ENCODE measurements around the gene PRSS1.
A peak's percentile ranks its signal among the peaks of the same experiment; 100 is the strongest.

The PRSS1 gene

DNA sequence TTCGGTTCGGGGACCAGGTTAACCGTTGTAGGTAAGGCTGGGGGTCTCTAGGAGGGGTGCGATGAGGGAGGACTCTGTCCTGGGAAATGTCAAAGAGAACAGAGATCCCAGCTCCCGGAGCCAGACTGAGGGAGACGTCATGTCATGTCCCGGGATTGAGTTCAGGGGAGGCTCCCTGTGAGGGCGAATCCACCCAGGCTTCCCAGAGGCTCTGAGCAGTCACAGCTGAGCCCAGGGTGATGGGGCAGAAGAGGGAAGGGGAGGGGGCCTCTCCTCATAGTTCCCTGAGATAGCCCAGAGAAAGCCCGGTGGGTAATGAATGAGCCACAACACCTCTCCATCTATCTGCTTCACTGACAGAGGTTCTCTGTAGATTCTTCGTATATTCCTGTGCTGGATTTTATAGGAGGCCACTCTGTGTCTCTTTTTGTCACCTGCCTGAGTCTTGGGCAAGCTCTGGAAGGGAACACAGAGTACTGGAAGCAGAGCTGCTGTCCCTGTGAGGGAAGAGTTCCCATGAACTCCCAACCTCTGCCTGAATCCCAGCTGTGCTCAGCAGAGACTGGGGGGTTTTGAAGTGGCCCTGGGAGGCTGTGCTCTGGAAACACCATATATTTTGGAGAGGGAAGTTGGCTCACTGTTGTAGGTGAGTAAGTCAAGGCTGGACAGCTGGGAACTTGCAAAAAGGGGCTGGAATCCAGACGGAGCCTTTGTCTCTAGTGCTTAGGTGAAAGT lies 37.9 kb downstream of the PRSS1 start:
- no peak overlapping the region for H4K91ac ChIP-seq (ENCODE audit: low read depth, low read length, poor library complexity)
- no peak overlapping the region for H3K27ac ChIP-seq (replicated peaks; ENCODE audit: low read length)
- no peak overlapping the region for H2BK120ac ChIP-seq (ENCODE audit: low read depth, low read length)
- H3K4me1 ChIP-seq (ENCODE audit: control insufficient read depth in 2 of 2, insufficient read depth in 1 of 2, low read depth in 1 of 2, low read length in 2 of 2) = peaks cover 0 to 1% of the 10 kb centered on the region in 2 donors
- no peak overlapping the region for H3K9ac ChIP-seq (ENCODE audit: low read depth, low read length, poor library complexity)
- no CpG with 5 or more reads among the region's 11 CpGs for WGBS, 2 donors (ENCODE audit: extremely low coverage in 2 of 2, insufficient read length in 2 of 2, insufficient replicate concordance in 1 of 2)
- no peaks in the 10 kb centered on the region for H3K27me3 ChIP-seq (ENCODE audit: control insufficient read depth in 3 of 3, insufficient read depth in 3 of 3, low read depth in 1 of 3, low read length in 3 of 3)
- no peak overlapping the region for H3K4ac ChIP-seq (ENCODE audit: low read length)
- H3K18ac ChIP-seq (ENCODE audit: low read length) = no peak overlapping the region
- H3K23ac ChIP-seq (ENCODE audit: low read depth, low read length, poor library complexity) = no peak overlapping the region
- H3K14ac ChIP-seq (ENCODE audit: low read length) = no peak overlapping the region
- no peak overlapping the region for H4K8ac ChIP-seq (ENCODE audit: low read depth, low read length)
- no peak overlapping the region for H3K4me2 ChIP-seq (ENCODE audit: insufficient read depth, low read length, poor library complexity, severe bottlenecking)
- H3K79me1 ChIP-seq (ENCODE audit: low read depth, low read length) = no peaks in the 10 kb centered on the region
- no peak overlapping the region for H2BK12ac ChIP-seq (ENCODE audit: low read length)
- peaks cover 0 to 1% of the 10 kb centered on the region in 2 donors for H3K9me3 ChIP-seq (replicated peaks in 1 of 2; ENCODE audit: control insufficient read depth in 2 of 2, insufficient read depth in 1 of 2, low read depth in 1 of 2, low read length in 2 of 2)
- H2AFZ ChIP-seq (ENCODE audit: low read length) = no peak overlapping the region
- H3K36me3 ChIP-seq (replicated peaks in 1 of 2; ENCODE audit: control insufficient read depth in 2 of 2, insufficient read depth in 2 of 2, low read length in 2 of 2) = no peaks in the 10 kb centered on the region
- no peak overlapping the region for H3K4me3 ChIP-seq (ENCODE audit: low read length in 2 of 2)
- no peak overlapping the region for H2AK5ac ChIP-seq (ENCODE audit: low read depth, low read length)
- DNase-seq (ENCODE audit: low spot score) = no peak
- no peak overlapping the region for H2BK15ac ChIP-seq (ENCODE audit: low read length)
- H2BK5ac ChIP-seq (ENCODE audit: low read length) = peak overlapping the region; percentile 39

DNA sequence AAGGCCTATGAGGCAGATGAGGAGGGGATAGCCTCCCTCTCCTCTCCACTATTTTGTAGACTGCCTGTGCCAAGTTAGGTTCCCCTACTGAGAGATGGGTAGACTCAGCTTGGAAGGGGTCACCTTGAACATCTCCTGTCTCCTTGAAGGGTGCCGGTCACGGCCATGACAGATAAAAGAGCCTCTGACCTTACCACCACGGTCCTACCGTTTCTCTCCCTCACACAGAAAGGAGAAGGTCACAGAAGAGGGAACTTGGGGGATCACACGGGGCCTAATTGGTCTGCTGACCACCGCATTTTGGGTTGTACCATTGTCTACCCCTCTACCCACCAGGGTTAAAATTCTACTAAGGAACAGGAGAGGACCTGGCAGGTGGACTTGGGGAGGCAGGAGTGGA lies 38.5 kb downstream of the PRSS1 start:
- Histone ChIP-seq H3K9me3 (replicated peaks in 1 of 2; ENCODE audit: control insufficient read depth in 2 of 2, insufficient read depth in 1 of 2, low read depth in 1 of 2, low read length in 2 of 2) (peaks cover 0 to 3% of the 10 kb centered on the region in 2 donors), H3K79me1 (ENCODE audit: low read depth, low read length) (no peaks in the 10 kb centered on the region), H2BK120ac (ENCODE audit: low read depth, low read length) (no peak overlapping the region), H3K23ac (ENCODE audit: low read depth, low read length, poor library complexity) (no peak overlapping the region), H3K36me3 (replicated peaks in 1 of 2; ENCODE audit: control insufficient read depth in 2 of 2, insufficient read depth in 2 of 2, low read length in 2 of 2) (no peaks in the 10 kb centered on the region), H3K27me3 (ENCODE audit: control insufficient read depth in 3 of 3, insufficient read depth in 3 of 3, low read depth in 1 of 3, low read length in 3 of 3) (no peaks in the 10 kb centered on the region), H3K27ac (replicated peaks; ENCODE audit: low read length) (no peak overlapping the region), H3K4me1 (ENCODE audit: control insufficient read depth in 2 of 2, insufficient read depth in 1 of 2, low read depth in 1 of 2, low read length in 2 of 2) (peaks cover 0 to 1% of the 10 kb centered on the region in 2 donors), H2BK15ac (ENCODE audit: low read length) (no peak overlapping the region), H3K4me2 (ENCODE audit: insufficient read depth, low read length, poor library complexity, severe bottlenecking) (no peak overlapping the region), H3K18ac (ENCODE audit: low read length) (no peak overlapping the region), H2AFZ (ENCODE audit: low read length) (no peak overlapping the region), H4K91ac (ENCODE audit: low read depth, low read length, poor library complexity) (no peak overlapping the region), H3K14ac (ENCODE audit: low read length) (no peak overlapping the region), H4K8ac (ENCODE audit: low read depth, low read length) (no peak overlapping the region), H3K4me3 (ENCODE audit: low read length in 2 of 2) (no peak overlapping the region), H2BK5ac (ENCODE audit: low read length) (peak overlapping the region; percentile 39), H3K9ac (ENCODE audit: low read depth, low read length, poor library complexity) (no peak overlapping the region), H2BK12ac (ENCODE audit: low read length) (no peak overlapping the region), H3K4ac (ENCODE audit: low read length) (no peak overlapping the region), H2AK5ac (ENCODE audit: low read depth, low read length) (no peak overlapping the region)
- no peak for DNase-seq (ENCODE audit: low spot score)
- WGBS, 2 donors (ENCODE audit: extremely low coverage in 2 of 2, insufficient read length in 2 of 2, insufficient replicate concordance in 1 of 2) = no CpG with 5 or more reads among the region's 6 CpGs

DNA sequence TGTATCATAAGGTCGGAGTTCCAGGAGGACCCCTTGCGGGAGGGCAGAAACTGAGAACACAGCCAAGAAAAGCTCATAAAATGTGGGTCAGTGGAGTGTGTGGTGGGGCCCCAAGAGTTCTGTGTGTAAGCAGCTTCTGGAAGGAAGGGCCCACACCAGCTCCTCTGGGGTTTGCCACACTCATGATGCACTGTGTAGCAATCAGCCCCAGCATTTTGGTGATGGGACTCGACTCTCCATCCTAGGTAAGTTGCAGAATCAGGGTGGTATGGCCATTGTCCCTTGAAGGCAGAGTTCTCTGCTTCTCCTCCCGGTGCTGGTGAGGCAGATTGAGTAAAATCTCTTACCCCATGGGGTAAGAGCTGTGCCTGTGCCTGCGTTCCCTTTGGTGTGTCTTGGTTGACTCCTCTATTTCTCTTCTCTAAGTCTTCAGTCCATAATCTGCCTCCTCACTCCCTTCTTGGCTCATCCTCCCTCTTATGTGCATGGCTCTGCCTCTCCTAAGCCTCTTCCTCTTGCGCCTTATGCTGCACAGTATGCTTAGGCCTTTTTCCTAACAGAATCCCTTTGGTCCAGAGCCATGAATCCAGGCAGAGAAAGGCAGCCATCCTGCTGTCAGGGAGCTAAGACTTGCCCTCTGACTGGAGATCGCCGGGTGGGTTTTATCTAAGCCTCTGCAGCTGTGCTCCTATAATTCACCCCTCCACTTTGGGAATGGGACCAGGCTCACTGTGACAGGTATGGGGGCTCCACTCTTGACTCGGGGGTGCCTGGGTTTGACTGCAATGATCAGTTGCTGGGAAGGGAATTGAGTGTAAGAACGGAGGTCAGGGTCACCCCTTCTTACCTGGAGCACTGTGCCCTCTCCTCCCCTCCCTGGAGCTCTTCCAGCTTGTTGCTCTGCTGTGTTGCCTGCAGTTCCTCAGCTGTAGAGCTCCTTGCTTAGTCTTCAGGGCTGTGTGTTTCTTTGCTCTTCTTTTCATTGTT lies 39.3 kb downstream of the PRSS1 start:
- H3K4ac ChIP-seq (ENCODE audit: low read length) = no peak overlapping the region
- peaks cover 0 to 3% of the 10 kb centered on the region in 2 donors for H3K9me3 ChIP-seq (replicated peaks in 1 of 2; ENCODE audit: control insufficient read depth in 2 of 2, insufficient read depth in 1 of 2, low read depth in 1 of 2, low read length in 2 of 2)
- H3K23ac ChIP-seq (ENCODE audit: low read depth, low read length, poor library complexity) = no peak overlapping the region
- no peak overlapping the region for H3K4me3 ChIP-seq (ENCODE audit: low read length in 2 of 2)
- H3K4me2 ChIP-seq (ENCODE audit: insufficient read depth, low read length, poor library complexity, severe bottlenecking) = no peak overlapping the region
- H3K14ac ChIP-seq (ENCODE audit: low read length) = no peak overlapping the region
- H3K27me3 ChIP-seq (ENCODE audit: control insufficient read depth in 3 of 3, insufficient read depth in 3 of 3, low read depth in 1 of 3, low read length in 3 of 3) = peaks cover 0 to 3% (median 0%) of the 10 kb centered on the region in 3 experiments
- no peak overlapping the region for H2AFZ ChIP-seq (ENCODE audit: low read length)
- H2BK15ac ChIP-seq (ENCODE audit: low read length) = no peak overlapping the region
- H4K91ac ChIP-seq (ENCODE audit: low read depth, low read length, poor library complexity) = no peak overlapping the region
- H3K9ac ChIP-seq (ENCODE audit: low read depth, low read length, poor library complexity) = no peak overlapping the region
- no peak overlapping the region for H2BK12ac ChIP-seq (ENCODE audit: low read length)
- no peak overlapping the region for H2BK5ac ChIP-seq (ENCODE audit: low read length)
- DNase-seq (ENCODE audit: low spot score) = no peak
- H2AK5ac ChIP-seq (ENCODE audit: low read depth, low read length) = no peak overlapping the region
- H3K18ac ChIP-seq (ENCODE audit: low read length) = peak overlapping the region; percentile 35
- H4K8ac ChIP-seq (ENCODE audit: low read depth, low read length) = no peak overlapping the region
- no peak overlapping the region for H2BK120ac ChIP-seq (ENCODE audit: low read depth, low read length)
- no peaks in the 10 kb centered on the region for H3K4me1 ChIP-seq (ENCODE audit: control insufficient read depth in 2 of 2, insufficient read depth in 1 of 2, low read depth in 1 of 2, low read length in 2 of 2)
- no CpG with 5 or more reads among the region's 10 CpGs for WGBS, 2 donors (ENCODE audit: extremely low coverage in 2 of 2, insufficient read length in 2 of 2, insufficient replicate concordance in 1 of 2)
- no peaks in the 10 kb centered on the region for H3K79me1 ChIP-seq (ENCODE audit: low read depth, low read length)
- no peaks in the 10 kb centered on the region for H3K36me3 ChIP-seq (replicated peaks in 1 of 2; ENCODE audit: control insufficient read depth in 2 of 2, insufficient read depth in 2 of 2, low read length in 2 of 2)
- no peak overlapping the region for H3K27ac ChIP-seq (replicated peaks; ENCODE audit: low read length)

DNA sequence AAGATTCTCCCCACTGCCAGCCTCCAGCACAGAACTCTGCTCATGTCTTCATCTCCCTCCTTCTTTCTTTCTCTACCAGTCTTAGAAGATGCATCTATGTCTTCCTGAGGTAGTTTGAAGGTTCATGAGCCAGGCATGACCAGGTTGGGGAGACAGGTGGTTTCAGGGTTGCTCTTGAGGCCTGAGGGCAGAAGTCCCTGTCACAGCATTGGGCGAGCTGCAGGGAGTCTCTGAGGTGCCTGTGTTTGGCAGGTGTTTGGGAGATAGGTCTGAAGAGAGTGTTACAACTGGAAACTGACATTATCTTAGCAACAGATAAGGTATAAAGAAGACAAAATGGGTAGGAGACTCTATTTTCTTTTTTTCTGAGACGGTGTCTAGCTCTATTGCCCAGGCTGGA lies 40.2 kb downstream of the PRSS1 start:
- Histone ChIP-seq H2BK120ac (ENCODE audit: low read depth, low read length) (no peak overlapping the region), H2BK12ac (ENCODE audit: low read length) (no peak overlapping the region), H4K91ac (ENCODE audit: low read depth, low read length, poor library complexity) (no peak overlapping the region), H3K9me3 (replicated peaks in 1 of 2; ENCODE audit: control insufficient read depth in 2 of 2, insufficient read depth in 1 of 2, low read depth in 1 of 2, low read length in 2 of 2) (peaks cover 0 to 3% of the 10 kb centered on the region in 2 donors), H3K27me3 (ENCODE audit: control insufficient read depth in 3 of 3, insufficient read depth in 3 of 3, low read depth in 1 of 3, low read length in 3 of 3) (peaks cover 0 to 7% (median 0%) of the 10 kb centered on the region in 3 experiments), H2AFZ (ENCODE audit: low read length) (no peak overlapping the region), H3K79me1 (ENCODE audit: low read depth, low read length) (no peaks in the 10 kb centered on the region), H4K8ac (ENCODE audit: low read depth, low read length) (no peak overlapping the region), H3K9ac (ENCODE audit: low read depth, low read length, poor library complexity) (no peak overlapping the region), H3K18ac (ENCODE audit: low read length) (no peak overlapping the region), H3K4me1 (ENCODE audit: control insufficient read depth in 2 of 2, insufficient read depth in 1 of 2, low read depth in 1 of 2, low read length in 2 of 2) (no peaks in the 10 kb centered on the region), H2BK5ac (ENCODE audit: low read length) (no peak overlapping the region), H2BK15ac (ENCODE audit: low read length) (no peak overlapping the region), H3K36me3 (replicated peaks in 1 of 2; ENCODE audit: control insufficient read depth in 2 of 2, insufficient read depth in 2 of 2, low read length in 2 of 2) (no peaks in the 10 kb centered on the region), H3K4ac (ENCODE audit: low read length) (no peak overlapping the region), H2AK5ac (ENCODE audit: low read depth, low read length) (no peak overlapping the region), H3K23ac (ENCODE audit: low read depth, low read length, poor library complexity) (no peak overlapping the region), H3K27ac (replicated peaks; ENCODE audit: low read length) (no peak overlapping the region), H3K14ac (ENCODE audit: low read length) (no peak overlapping the region), H3K4me2 (ENCODE audit: insufficient read depth, low read length, poor library complexity, severe bottlenecking) (no peak overlapping the region), H3K4me3 (ENCODE audit: low read length in 2 of 2) (no peak overlapping the region)
- DNase-seq (ENCODE audit: low spot score) = no peak
- no CpG with 5 or more reads among the region's 2 CpGs for WGBS, 2 donors (ENCODE audit: extremely low coverage in 2 of 2, insufficient read length in 2 of 2, insufficient replicate concordance in 1 of 2)
